Dedifferentiated amniotic fluid mesenchymal stem cell (primary cell): ENCODE results near the gene SPSB3.

Experiments used
- DNase-seq: peaks from one replicate; pipeline ENCODE4 v3.0.0-alpha.2; 2016; ENCODE audit errors: extremely low spot score

The SPSB3 gene

GRCh38 chr16:1775006-1775845, 7.1 kb downstream of the SPSB3 start:
- no peak for DNase-seq

GRCh38 chr16:1774448-1774780, 8.0 kb downstream of the SPSB3 start:
- DNase-seq = no peak

- DNase-seq = no peak
Observed at GRCh38 chr16:1773703-1774447, 8.5 kb downstream of the SPSB3 start.

- peak; percentile 77 for DNase-seq
Observed at GRCh38 chr16:1772908-1773702, 9.3 kb downstream of the SPSB3 start, which contains the start of gene MRPS34. MRPS34 (minus strand) TSS chr16:1773134; CDS start chr16:1773119, 15 bp downstream.

GRCh38 chr16:1772362-1772907, 9.9 kb downstream of the SPSB3 start, which contains the start of gene EME2:
EME2 (plus strand) TSS chr16:1772810; CDS start chr16:1773228, 418 bp downstream.
- no peak for DNase-seq

- DNase-seq = no peak
Observed at GRCh38 chr16:1771864-1772361, 10.5 kb downstream of the SPSB3 start.

GRCh38 chr16:1771188-1771863, 11.0 kb downstream of the SPSB3 start, which contains the start of gene NME3:
NME3 (minus strand) TSS chr16:1771543; CDS start chr16:1771534, 9 bp downstream.
- peak; percentile 28 for DNase-seq

- DNase-seq = no peak
Observed at GRCh38 chr16:1770328-1771187, 11.8 kb downstream of the SPSB3 start.

GRCh38 chr16:1769402-1770300, 12.7 kb downstream of the SPSB3 start:
- DNase-seq = no peak

GRCh38 chr16:1768767-1769401, 13.5 kb downstream of the SPSB3 start:
- no peak for DNase-seq

GRCh38 chr16:1768061-1768766, 14.2 kb downstream of the SPSB3 start:
- no peak for DNase-seq

GRCh38 chr16:1767116-1767994, 15.0 kb downstream of the SPSB3 start:
- no peak for DNase-seq

GRCh38 chr16:1766701-1767100, 15.7 kb downstream of the SPSB3 start:
- no peak for DNase-seq

GRCh38 chr16:1766231-1766630, 16.1 kb downstream of the SPSB3 start:
- no peak for DNase-seq

GRCh38 chr16:1765826-1766225, 16.5 kb downstream of the SPSB3 start:
- no peak for DNase-seq

- DNase-seq = no peak
Observed at GRCh38 chr16:1764971-1765370, 17.4 kb downstream of the SPSB3 start.
